Measurements from ENCODE around the gene UNC5B.
A peak's percentile ranks its signal among the peaks of the same experiment; 100 is the strongest.

The UNC5B gene

DNA sequence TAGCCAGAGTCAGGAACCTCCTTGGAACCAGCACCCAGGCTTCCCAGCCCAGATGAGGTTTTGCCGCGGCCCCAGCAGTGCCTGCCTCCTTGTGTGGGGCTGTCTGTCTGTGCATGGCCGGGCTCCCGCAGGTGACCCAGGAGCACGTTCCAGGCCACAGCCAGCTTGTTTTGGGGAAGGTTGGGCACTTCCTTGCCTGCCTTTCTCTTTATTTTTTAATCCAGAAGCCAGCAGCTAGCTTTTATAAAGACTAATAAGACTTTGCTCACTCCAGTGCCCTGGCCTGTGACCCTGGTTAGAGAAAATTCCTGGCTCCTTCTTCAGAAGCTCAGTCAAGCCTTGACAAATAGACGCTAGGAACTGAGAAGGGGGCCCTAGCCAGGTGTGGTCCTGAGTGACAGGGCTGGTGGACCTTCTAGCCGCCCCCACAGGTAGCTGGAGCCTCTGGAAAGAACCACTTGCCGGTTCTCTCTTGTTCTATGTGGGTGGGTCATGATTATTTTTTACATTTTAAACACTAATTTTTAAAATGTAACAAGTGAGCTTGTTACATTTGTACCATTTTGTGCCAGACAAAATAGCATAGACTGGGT is 107.5 kb downstream of the UNC5B start:
- H3K9me3 Mint-ChIP-seq: no peaks in the 10 kb centered on the region
- peak overlapping the region; percentile 93 for H3K27ac Mint-ChIP-seq
- ATAC-seq (ENCODE audit: low read depth): no peak
- H3K4me3 Mint-ChIP-seq: peak overlapping the region; percentile 100
- DNase-seq (ENCODE audit: low spot score in 2 of 2): no peak
- peaks cover 20% of the 10 kb centered on the region for H3K36me3 Mint-ChIP-seq
- H3K27me3 Mint-ChIP-seq: peaks cover 1% of the 10 kb centered on the region
- peaks cover 26% of the 10 kb centered on the region for H3K4me1 Mint-ChIP-seq

DNA sequence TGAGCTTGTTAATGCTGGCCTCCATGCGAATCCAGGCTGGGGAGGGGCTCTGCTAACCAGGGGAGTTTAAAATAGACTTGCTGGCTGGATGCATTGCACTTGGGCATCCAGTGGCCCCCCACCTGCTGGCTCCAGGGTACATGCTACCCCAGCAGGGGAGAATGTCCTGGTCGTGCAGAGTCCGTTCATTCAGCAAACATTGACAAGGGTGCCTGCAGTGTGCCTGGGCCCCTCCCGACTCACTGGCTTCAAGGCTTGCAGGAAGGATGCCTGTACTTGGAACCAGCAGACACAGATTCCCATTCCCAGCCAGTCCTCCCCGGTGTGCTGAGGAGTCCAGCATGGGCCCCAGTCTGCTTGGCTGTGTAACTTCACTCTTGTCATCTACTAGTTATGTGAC is 108.2 kb downstream of the UNC5B start:
- Mint-ChIP-seq H3K27ac (no peak overlapping the region), H3K9me3 (no peaks in the 10 kb centered on the region), H3K4me3 (peak overlapping the region; percentile 19), H3K36me3 (peaks cover 20% of the 10 kb centered on the region), H3K27me3 (peaks cover under 1% of the 10 kb centered on the region), H3K4me1 (peaks cover 26% of the 10 kb centered on the region)
- DNase-seq (ENCODE audit: low spot score in 2 of 2): no peak
- ATAC-seq (ENCODE audit: low read depth): no peak

DNA sequence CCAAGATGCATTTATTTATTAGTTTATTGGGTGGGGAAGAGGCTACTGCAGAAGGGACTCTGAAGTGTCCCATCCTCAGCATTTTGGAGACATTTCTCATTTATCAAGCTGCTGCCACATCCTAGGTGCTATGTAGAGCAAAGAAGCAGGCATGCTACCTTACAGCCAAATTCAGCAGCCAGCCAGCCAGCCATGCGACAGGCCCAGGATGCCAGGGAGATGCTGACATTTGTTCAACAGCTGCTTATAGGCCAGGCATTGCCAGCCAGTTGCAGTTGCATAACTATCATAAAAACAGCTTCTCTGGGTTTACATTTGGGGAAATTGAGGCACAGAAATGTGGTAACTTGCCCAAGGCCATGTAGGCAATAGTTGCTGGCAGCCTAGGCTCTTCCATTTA is 109.0 kb downstream of the UNC5B start:
- no peak overlapping the region for H3K4me3 Mint-ChIP-seq
- no peaks in the 10 kb centered on the region for H3K9me3 Mint-ChIP-seq
- H3K4me1 Mint-ChIP-seq: peaks cover 26% of the 10 kb centered on the region
- no peaks in the 10 kb centered on the region for H3K27me3 Mint-ChIP-seq
- ATAC-seq (ENCODE audit: low read depth) (no peak), DNase-seq (ENCODE audit: low spot score in 2 of 2) (no peak)
- H3K27ac Mint-ChIP-seq: no peak overlapping the region
- H3K36me3 Mint-ChIP-seq: peaks cover 20% of the 10 kb centered on the region

DNA sequence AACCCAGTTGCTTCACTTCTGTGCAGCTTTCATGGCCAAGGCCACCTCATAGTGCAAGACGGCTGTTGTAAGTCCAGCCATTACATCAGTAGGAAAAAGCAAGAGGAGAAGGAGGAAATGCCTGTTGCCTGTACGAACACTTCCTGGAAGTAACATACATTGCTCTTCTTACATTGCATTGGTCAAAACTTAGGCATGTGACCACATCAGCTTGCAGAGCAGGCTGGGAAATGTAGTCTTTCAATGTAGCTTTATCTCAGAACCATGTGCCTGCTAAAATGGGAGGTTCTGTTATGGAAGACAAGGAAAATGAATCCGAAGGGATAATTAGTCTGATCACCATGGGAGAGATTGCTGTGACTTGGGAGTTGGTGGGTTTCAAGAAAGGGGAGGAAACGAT is 111.0 kb downstream of the UNC5B start:
- DNase-seq (ENCODE audit: low spot score in 2 of 2) (no peak), ATAC-seq (ENCODE audit: low read depth) (no peak)
- no peaks in the 10 kb centered on the region for H3K9me3 Mint-ChIP-seq
- H3K36me3 Mint-ChIP-seq: peaks cover 29% of the 10 kb centered on the region
- H3K4me3 Mint-ChIP-seq: no peak overlapping the region
- H3K27me3 Mint-ChIP-seq: no peaks in the 10 kb centered on the region
- no peak overlapping the region for H3K27ac Mint-ChIP-seq
- H3K4me1 Mint-ChIP-seq: peaks cover 28% of the 10 kb centered on the region

DNA sequence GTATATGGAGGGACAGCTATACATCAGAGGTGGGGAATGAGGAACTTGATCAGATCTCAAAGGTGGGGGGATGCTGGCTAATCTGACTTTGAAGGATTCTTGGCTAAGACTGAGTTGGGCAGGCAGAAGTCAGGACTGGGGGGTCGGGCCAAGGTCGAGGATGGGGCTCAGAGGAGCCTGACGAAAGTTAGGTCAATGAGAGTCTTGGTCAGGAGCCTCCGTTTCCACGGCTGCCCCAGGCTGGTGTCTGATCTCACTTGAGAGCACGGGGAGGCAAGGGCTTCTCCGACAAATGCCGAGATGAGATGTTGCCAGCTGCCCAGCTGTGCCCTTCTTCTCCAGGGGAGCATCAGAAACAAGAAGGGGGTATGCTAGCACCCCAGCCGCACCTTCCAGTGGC is 112.4 kb downstream of the UNC5B start:
- peaks cover 30% of the 10 kb centered on the region for H3K36me3 Mint-ChIP-seq
- H3K27ac Mint-ChIP-seq: no peak overlapping the region
- no peaks in the 10 kb centered on the region for H3K27me3 Mint-ChIP-seq
- no peaks in the 10 kb centered on the region for H3K9me3 Mint-ChIP-seq
- ATAC-seq (ENCODE audit: low read depth) (no peak), DNase-seq (ENCODE audit: low spot score in 2 of 2) (no peak)
- H3K4me1 Mint-ChIP-seq: peaks cover 20% of the 10 kb centered on the region
- no peak overlapping the region for H3K4me3 Mint-ChIP-seq

DNA sequence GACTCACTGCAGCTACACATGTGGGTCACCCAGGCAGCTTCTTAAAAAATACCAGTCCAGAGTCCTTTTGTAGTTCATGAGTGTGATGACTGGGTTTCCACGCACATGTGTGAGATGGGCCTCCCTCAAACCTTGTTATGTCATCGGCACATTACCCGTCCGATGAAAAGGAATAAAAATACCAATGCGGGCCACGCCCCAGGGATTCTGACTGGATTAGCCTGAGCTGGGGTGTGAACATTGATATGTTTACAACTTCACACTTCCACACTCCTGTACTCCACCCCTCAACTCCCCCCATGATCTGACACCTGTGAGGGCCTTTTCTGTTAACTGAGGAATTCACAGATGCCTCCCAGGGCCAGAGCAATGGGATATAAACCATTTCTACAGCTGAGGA is 112.9 kb downstream of the UNC5B start:
- Mint-ChIP-seq H3K36me3 (peaks cover 30% of the 10 kb centered on the region), H3K27ac (no peak overlapping the region), H3K9me3 (no peaks in the 10 kb centered on the region), H3K27me3 (no peaks in the 10 kb centered on the region), H3K4me1 (peaks cover 20% of the 10 kb centered on the region), H3K4me3 (no peak overlapping the region)
- no peak for ATAC-seq (ENCODE audit: low read depth)
- DNase-seq (ENCODE audit: low spot score in 2 of 2): no peak

DNA sequence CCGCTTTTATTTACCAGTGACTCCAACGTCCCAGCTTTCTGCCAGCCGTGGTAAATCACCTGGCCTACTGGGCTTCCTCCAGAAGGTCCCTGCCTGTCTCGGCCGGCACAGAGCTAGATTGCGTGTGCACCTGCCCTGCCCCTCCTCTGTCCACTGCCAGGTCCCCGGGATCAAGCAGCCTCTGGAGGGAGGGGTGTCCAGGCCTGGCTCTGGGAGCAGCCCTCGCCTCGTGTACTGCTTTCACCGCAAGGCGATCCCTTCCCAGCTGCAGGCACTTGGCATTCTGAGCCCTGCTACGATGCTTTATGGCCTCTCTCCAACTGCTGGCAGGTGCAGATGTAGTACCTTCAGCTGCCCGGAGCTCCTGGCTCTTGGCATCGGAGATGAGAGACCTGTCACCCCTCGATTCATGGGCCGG is 114.1 kb downstream of the UNC5B start:
- Mint-ChIP-seq H3K9me3 (no peaks in the 10 kb centered on the region), H3K27ac (no peak overlapping the region)

DNA sequence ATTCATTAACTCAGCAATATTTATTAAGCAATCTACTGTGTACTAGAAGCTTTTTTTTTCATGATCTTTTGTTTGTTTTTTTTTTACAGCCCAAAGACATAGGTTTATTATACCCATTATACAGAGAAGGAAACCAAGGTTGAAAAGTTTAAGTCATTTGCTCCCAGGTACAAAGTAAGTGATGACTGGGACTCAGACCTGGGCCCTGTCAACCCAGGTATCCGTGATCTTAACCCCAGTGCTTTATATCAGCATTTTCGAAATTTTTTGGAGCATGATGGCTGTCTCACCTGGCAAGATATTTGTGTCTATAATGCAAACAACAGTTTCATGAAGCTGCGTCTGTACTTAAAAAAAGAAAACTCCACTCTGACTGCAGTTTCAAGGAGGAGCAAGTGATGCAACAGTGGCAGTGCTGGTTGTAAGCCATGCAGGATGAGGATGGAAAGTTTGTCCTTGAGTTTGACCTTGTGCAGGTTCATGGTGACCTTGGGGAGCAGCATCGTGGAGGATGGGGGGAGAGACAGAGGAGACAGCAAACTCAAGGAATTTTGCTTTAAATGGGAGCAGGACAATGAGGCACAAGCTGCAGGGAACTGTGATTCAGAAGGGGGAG is 118.5 kb downstream of the UNC5B start:
- H3K27ac Mint-ChIP-seq: peak overlapping the region; percentile 0
- no peaks in the 10 kb centered on the region for H3K9me3 Mint-ChIP-seq
- H3K36me3 Mint-ChIP-seq: peaks cover 12% of the 10 kb centered on the region
- ATAC-seq (ENCODE audit: low read depth): no peak
- peaks cover 16% of the 10 kb centered on the region for H3K4me1 Mint-ChIP-seq
- no peaks in the 10 kb centered on the region for H3K27me3 Mint-ChIP-seq
- H3K4me3 Mint-ChIP-seq: no peak overlapping the region
- no peak for DNase-seq (ENCODE audit: low spot score in 2 of 2)

More for the DNA sequence above, 114.1 kb downstream of the UNC5B start:
- ATAC-seq (ENCODE audit: low read depth) (no peak), DNase-seq (ENCODE audit: low spot score in 2 of 2) (no peak)
- Mint-ChIP-seq H3K27me3 (no peaks in the 10 kb centered on the region), H3K4me1 (peaks cover 20% of the 10 kb centered on the region), H3K36me3 (peaks cover 32% of the 10 kb centered on the region), H3K4me3 (no peak overlapping the region)

DNA sequence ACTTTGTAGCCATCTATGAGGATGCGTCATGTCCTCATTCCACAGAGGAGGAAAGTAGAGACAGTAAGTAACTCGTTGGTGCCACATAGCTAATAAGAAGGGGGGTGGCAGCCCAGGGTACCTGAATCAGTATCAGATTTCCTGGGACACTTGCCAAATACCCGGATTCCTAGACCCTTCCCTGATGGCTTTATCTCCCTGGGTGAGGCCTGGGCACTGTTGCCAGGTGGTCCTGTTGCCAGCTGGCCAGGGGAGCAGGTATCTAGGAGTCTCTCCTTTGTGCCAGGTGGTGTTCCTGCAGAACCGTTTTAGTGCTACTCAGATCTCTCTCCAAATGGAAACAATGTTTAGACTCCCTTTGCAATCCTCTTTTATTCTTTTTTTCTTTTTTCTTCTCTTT is 119.4 kb downstream of the UNC5B start:
- Mint-ChIP-seq H3K9me3 (no peaks in the 10 kb centered on the region), H3K27ac (no peak overlapping the region), H3K4me1 (peaks cover 16% of the 10 kb centered on the region), H3K4me3 (no peak overlapping the region), H3K27me3 (no peaks in the 10 kb centered on the region), H3K36me3 (peaks cover 14% of the 10 kb centered on the region)
- ATAC-seq (ENCODE audit: low read depth): no peak
- no peak for DNase-seq (ENCODE audit: low spot score in 2 of 2)

DNA sequence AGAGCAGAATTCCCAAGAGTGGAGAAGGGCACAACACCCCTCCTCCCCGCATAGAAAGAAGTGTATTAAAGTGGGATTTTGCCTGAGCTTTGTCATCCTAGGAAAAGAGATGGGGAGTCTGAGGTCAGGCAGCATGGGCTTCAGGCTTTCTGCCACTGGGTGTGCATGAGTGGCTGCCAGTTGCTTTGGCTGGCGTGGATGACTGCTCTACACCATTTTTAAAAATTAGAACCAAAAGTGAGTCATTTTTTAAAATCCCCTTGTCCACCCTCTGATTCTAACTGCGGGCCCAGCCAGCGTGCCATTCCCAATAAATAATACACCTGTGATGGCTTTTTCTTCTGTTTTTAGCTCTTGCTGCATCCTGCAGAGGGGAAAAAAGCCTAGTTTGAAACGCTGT is 120.1 kb downstream of the UNC5B start:
- ATAC-seq (ENCODE audit: low read depth): no peak
- Mint-ChIP-seq H3K27me3 (no peaks in the 10 kb centered on the region), H3K27ac (no peak overlapping the region), H3K9me3 (no peaks in the 10 kb centered on the region), H3K36me3 (peaks cover 10% of the 10 kb centered on the region), H3K4me3 (no peak overlapping the region), H3K4me1 (peaks cover 14% of the 10 kb centered on the region)
- DNase-seq (ENCODE audit: low spot score in 2 of 2): no peak

DNA sequence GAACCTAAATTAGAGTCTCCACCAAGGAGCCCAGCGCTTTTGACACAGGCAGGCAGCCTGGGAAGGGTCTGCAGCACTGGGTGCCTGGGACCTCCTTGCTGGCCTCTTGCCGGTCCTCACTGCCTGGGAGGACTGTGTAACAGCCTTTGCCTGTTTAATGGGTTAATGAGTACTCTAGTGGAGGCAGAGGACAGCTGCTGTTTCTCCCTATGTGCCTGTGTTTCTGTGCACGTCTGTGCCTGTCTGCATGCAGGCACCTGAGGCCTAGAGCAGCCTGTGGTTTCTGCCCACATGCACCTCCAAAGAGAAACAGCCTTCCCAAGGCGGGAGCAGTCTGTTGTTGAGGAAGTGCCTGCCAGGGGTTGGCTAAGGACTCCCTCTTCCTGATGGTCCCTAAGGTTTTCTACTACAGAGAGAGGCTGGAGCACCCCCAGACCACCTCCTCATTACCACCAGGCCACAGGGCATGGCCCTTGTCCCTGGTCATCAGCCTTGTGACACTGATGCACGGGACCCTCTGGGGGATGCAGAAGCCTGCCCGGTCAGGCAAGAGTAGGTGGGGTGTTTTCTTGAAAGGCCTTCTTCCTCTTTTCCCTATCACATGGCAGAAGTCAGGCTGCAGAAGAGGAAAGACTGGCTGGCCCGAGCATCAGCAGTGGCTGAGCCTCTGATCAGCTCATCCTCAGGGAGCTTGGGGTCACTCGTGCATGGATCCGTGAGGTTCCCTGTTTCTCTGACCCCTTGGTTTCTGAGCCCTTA is 120.9 kb downstream of the UNC5B start:
- no peaks in the 10 kb centered on the region for H3K9me3 Mint-ChIP-seq
- peak; percentile 80 for ATAC-seq (ENCODE audit: low read depth)
- peaks cover 6% of the 10 kb centered on the region for H3K36me3 Mint-ChIP-seq
- H3K27me3 Mint-ChIP-seq: no peaks in the 10 kb centered on the region
- no peak overlapping the region for H3K4me3 Mint-ChIP-seq
- no peak for DNase-seq (ENCODE audit: low spot score in 2 of 2)
- peaks cover 14% of the 10 kb centered on the region for H3K4me1 Mint-ChIP-seq
- no peak overlapping the region for H3K27ac Mint-ChIP-seq

DNA sequence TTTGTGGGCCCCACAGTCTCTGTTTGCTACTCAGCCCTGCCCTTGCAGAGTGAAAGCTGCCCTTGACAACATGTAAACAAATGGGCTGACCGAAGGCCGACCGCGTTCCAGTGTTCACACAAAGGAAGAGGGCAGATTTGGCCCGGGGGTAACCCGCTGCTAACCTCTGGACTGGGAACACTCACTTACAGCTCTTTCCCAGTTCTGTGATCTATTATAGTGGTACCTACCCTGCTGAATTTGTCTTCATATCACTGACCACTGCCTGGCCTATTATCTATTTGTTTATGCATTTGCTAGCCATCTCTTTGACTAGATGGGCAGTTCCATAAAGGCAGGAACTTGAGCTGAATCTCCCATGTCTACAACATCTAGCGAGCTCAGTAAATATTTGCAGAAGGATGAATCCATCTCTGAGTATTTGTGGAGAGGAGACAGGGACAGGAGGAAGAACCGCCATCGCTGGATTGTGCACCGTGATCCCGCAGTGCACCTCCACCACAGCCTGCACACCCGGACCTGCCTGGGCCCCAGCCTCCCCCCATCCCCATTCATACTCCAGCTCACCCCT is 121.9 kb downstream of the UNC5B start:
- H3K27me3 Mint-ChIP-seq: no peaks in the 10 kb centered on the region
- ATAC-seq (ENCODE audit: low read depth): no peak
- no peak overlapping the region for H3K4me3 Mint-ChIP-seq
- H3K36me3 Mint-ChIP-seq: peaks cover 5% of the 10 kb centered on the region
- no peak overlapping the region for H3K27ac Mint-ChIP-seq
- no peak for DNase-seq (ENCODE audit: low spot score in 2 of 2)
- H3K4me1 Mint-ChIP-seq: peaks cover 14% of the 10 kb centered on the region
- H3K9me3 Mint-ChIP-seq: no peaks in the 10 kb centered on the region

DNA sequence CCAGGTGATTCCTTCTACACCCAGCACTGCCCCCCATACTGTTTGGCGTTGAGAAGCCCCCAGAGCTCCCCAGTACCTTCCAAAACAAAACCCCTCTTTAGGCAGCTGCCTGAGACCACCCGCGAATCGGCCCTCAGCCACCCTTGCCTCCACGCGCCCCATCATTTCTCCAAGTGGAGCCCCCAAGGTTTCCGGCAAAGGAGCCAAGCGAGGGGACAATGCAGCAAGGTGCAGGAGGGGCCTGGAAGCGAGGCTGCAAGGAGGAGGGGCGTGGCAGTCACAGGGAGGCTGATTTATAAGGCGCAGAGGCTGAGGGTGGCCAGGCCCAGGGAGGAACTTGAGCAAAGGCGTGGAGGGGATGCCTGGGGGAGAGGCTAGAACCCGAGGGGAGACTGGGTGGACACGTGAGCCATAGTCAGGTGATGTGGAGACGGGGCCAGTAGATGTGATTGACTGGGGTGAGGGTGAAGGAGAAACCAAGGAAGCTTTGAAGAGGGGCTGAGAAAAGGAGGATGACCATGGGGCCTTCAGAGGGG is 122.9 kb downstream of the UNC5B start:
- Mint-ChIP-seq H3K36me3 (peaks cover 7% of the 10 kb centered on the region), H3K4me1 (peaks cover 14% of the 10 kb centered on the region), H3K27me3 (no peaks in the 10 kb centered on the region), H3K27ac (no peak overlapping the region), H3K9me3 (no peaks in the 10 kb centered on the region), H3K4me3 (no peak overlapping the region)
- no peak for ATAC-seq (ENCODE audit: low read depth)
- no peak for DNase-seq (ENCODE audit: low spot score in 2 of 2)

DNA sequence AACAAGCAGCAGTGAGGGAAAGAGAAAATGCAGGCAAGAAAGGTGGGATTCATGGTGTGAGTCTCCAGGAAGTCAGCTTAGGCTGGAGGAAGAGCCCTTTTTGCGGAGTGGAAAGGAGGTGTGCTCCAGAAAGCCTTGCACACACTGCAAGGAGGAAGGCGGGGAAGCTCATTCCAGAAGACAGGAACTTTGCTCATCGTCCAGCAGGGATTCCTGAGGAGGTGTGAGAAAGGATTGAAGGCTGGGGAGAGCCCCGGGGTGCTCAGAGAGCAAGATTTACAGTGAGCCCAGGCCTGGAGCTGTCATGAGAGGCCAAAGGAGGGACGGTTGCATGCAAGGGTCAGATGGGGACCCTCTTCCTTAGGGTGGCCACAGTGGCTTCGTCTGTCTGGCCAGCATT is 124.3 kb downstream of the UNC5B start:
- Mint-ChIP-seq H3K36me3 (peaks cover 11% of the 10 kb centered on the region), H3K27me3 (no peaks in the 10 kb centered on the region), H3K4me1 (peaks cover 14% of the 10 kb centered on the region), H3K9me3 (no peaks in the 10 kb centered on the region), H3K27ac (no peak overlapping the region), H3K4me3 (no peak overlapping the region)
- no peak for ATAC-seq (ENCODE audit: low read depth)
- no peak for DNase-seq (ENCODE audit: low spot score in 2 of 2)
